GM19240 (cell line): ENCODE results near the gene TMEM221.
"Not testable (repeated sequence)": the region's sequence is repeated elsewhere in the genome, so short reads cannot be mapped to it uniquely, and the experiment has no call there.

Experiments used
- DNase-seq: peaks from one replicate; pipeline ENCODE4 v3.0.0; 2011; ENCODE audit warnings: low spot score; ENCODE audit not compliant: insufficient read length

The TMEM221 gene

GRCh38 chr19:17448131-17448967 lies at the start of gene TMEM221:
TMEM221 (minus strand) TSS chr19:17448668; CDS start chr19:17448462, 206 bp downstream.
- DNase-seq, result no peak

GRCh38 chr19:17497149-17497798 lies 48.8 kb upstream of the TMEM221 start:
- no peak for DNase-seq

- DNase-seq, result peak; percentile 95
Measured at GRCh38 chr19:17496337-17496997, 48.0 kb upstream of the TMEM221 start.

- DNase-seq, result no peak
Measured at GRCh38 chr19:17495639-17496296, 47.3 kb upstream of the TMEM221 start.

GRCh38 chr19:17491287-17491686 lies 42.8 kb upstream of the TMEM221 start:
- DNase-seq, result no peak

- no peak for DNase-seq
Measured at GRCh38 chr19:17490411-17490810, 41.9 kb upstream of the TMEM221 start.

- DNase-seq, result no peak
Measured at GRCh38 chr19:17489392-17490030, 41.0 kb upstream of the TMEM221 start.

GRCh38 chr19:17488593-17489391 lies 40.3 kb upstream of the TMEM221 start:
- DNase-seq, result peak; percentile 41

GRCh38 chr19:17487284-17488121 lies 39.0 kb upstream of the TMEM221 start:
- no peak for DNase-seq

GRCh38 chr19:17486545-17487240 lies 38.2 kb upstream of the TMEM221 start:
- DNase-seq, result no peak

- no peak for DNase-seq
Measured at GRCh38 chr19:17484520-17485185, 36.2 kb upstream of the TMEM221 start.

- DNase-seq, result no peak
Measured at GRCh38 chr19:17483605-17484002, 35.1 kb upstream of the TMEM221 start.

- DNase-seq, result no peak
Measured at GRCh38 chr19:17482877-17483604, 34.6 kb upstream of the TMEM221 start.

- DNase-seq, result no peak
Measured at GRCh38 chr19:17481986-17482385, 33.5 kb upstream of the TMEM221 start.

GRCh38 chr19:17479325-17479791 lies 30.9 kb upstream of the TMEM221 start:
- no peak for DNase-seq

GRCh38 chr19:17475541-17476115 lies 27.2 kb upstream of the TMEM221 start:
- DNase-seq, result no peak

- not testable (repeated sequence) for DNase-seq
Measured at GRCh38 chr19:17475011-17475540, 26.6 kb upstream of the TMEM221 start.
